ENCODE results near the gene EXOSC10.

DNA sequence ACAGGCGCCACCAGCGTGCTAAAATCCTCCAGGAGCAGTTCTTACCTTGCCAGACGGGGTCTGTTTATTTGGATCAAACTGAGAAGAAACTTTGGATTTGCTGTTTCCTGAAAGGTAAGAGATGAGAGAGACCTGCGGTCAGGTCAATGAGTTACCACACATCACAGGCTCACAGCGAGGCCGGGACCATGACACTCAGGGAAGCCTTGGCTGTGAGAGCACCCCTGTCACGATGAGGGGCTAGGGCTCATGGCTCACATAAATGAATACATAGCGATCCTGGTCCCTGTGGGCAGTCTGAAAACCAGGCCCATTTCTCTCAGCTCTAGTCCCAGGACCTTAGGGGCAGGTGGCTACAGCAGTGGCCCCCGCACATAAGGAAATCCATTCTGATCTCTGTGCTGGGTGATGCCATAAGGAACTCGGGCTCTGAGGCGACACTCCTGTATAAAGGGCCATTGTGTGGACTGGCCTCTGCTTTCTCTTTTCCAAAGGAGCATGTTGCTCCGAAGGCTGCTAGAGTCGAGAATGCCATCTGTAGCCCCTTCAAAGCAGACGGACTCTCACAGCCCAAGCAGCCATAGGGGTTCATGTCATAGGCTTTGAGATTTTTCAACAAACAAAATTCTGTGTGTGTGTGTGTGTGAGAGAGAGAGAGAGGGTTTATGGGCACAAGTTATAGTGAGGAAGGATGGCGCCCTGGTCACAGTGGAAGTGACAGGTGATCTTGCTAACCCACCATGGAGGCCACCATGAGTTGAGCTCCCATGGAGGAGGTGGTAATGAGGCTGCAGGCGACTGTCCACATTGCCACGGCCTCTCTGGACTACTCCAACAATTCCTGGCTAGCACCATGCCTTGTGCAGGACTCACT is 30.8 kb downstream of the EXOSC10 start:
- TF ChIP-seq TAF1 (IDR thresholded peaks at IDR 0.05; ENCODE audit: borderline replicate concordance, insufficient read depth, low read length) (no peak), POLR2AphosphoS5 (IDR thresholded peaks at IDR 0.05; ENCODE audit: low read depth, low read length) (no peak), SIN3A (IDR thresholded peaks at IDR 0.05; ENCODE audit: borderline replicate concordance, insufficient read depth, low read length) (no peak)
- TF ChIP-seq, protein P1, sequence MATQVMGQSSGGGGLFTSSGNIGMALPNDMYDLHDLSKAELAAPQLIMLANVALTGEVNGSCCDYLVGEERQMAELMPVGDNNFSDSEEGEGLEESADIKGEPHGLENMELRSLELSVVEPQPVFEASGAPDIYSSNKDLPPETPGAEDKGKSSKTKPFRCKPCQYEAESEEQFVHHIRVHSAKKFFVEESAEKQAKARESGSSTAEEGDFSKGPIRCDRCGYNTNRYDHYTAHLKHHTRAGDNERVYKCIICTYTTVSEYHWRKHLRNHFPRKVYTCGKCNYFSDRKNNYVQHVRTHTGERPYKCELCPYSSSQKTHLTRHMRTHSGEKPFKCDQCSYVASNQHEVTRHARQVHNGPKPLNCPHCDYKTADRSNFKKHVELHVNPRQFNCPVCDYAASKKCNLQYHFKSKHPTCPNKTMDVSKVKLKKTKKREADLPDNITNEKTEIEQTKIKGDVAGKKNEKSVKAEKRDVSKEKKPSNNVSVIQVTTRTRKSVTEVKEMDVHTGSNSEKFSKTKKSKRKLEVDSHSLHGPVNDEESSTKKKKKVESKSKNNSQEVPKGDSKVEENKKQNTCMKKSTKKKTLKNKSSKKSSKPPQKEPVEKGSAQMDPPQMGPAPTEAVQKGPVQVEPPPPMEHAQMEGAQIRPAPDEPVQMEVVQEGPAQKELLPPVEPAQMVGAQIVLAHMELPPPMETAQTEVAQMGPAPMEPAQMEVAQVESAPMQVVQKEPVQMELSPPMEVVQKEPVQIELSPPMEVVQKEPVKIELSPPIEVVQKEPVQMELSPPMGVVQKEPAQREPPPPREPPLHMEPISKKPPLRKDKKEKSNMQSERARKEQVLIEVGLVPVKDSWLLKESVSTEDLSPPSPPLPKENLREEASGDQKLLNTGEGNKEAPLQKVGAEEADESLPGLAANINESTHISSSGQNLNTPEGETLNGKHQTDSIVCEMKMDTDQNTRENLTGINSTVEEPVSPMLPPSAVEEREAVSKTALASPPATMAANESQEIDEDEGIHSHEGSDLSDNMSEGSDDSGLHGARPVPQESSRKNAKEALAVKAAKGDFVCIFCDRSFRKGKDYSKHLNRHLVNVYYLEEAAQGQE (IDR thresholded peaks at IDR 0.05; ENCODE audit: insufficient read depth in 1 of 2, low read depth in 2 of 2, low read length in 2 of 2) = no peak

All from PFSK-1 (cell line).